Germinal center (tissue), 1 donor: ENCODE data around the gene GNPTG.

Experiments used
- DNase-seq: peaks from one replicate; pipeline ENCODE4 v3.0.0; 2012; ENCODE audit warnings: mixed read lengths, low spot score

GNPTG gene

GRCh38 chr16:1394367-1394951 is 42.7 kb downstream of the GNPTG start:
- DNase-seq = no peak

- DNase-seq = no peak
These were observed 43.8 kb downstream of the GNPTG start for GRCh38 chr16:1395444-1396031.

- DNase-seq = no peak
These were observed 46.0 kb downstream of the GNPTG start for GRCh38 chr16:1397779-1398178.

GRCh38 chr16:1398351-1398750 is 46.6 kb downstream of the GNPTG start:
- no peak for DNase-seq

GRCh38 chr16:1398826-1399581 is 47.3 kb downstream of the GNPTG start:
- no peak for DNase-seq

GRCh38 chr16:1401061-1401757 is 49.5 kb downstream of the GNPTG start:
- DNase-seq = no peak

- no peak for DNase-seq
These were observed 50.0 kb downstream of the GNPTG start for GRCh38 chr16:1401758-1402154.

GRCh38 chr16:1403036-1403435 is 51.3 kb downstream of the GNPTG start:
- no peak for DNase-seq

GRCh38 chr16:1403733-1404132 is 52.0 kb downstream of the GNPTG start:
- no peak for DNase-seq

GRCh38 chr16:1407753-1408152 is 56.0 kb downstream of the GNPTG start:
- DNase-seq = no peak

- DNase-seq = peak; percentile 96
These were observed 56.6 kb downstream of the GNPTG start for GRCh38 chr16:1408171-1408837.

- DNase-seq = no peak
These were observed 61.1 kb downstream of the GNPTG start for GRCh38 chr16:1412847-1413246.
